HepG2 (cell line): ENCODE data around the gene XAF1. TPM values are rescaled to one million over a fixed set of nuclear protein-coding genes. Genes with fewer than 3 reads are reported as not detected.

Experiments
- ATAC-seq: fragments of 200-7000 bp; cut with Tn5 transposase; 3 replicates; pipeline ENCODE4 v1.9.1; 2020; ENCODE audit warnings: mild to moderate bottlenecking, moderate library complexity
- BruUV-seq: library from RNA; stranded (reverse); fragments of 400-500 nt; replicated peaks from 2 replicates; lab custom pipeline; 2021; lab: Mats Ljungman, UMichigan
- CTCF ChIA-PET: fragments of 300-600 bp; formaldehyde crosslinking; extraction: SDS; loops from one replicate; lab custom pipeline; 2021; ENCODE audit warnings: low total read pairs, inconsistent platforms, low intra/inter-chr PET ratio; lab: Yijun Ruan, JAX
- POLR2A ChIA-PET: fragments of 350-600 bp; sonication (Branson Sonifier 250); formaldehyde crosslinking; loops from one replicate; lab custom pipeline; 2020; ENCODE audit warnings: antibody characterized with exemption, inconsistent platforms; lab: Yijun Ruan, JAX
- DNase-seq: peaks from one replicate; pipeline ENCODE4 v3.0.0-alpha.2; 2015; ENCODE audit warnings: low spot score
- FAIRE-seq: peaks from 3 replicates; lab custom pipeline; 2011; peaks lifted over from hg19 to GRCh38; lab: Jason Lieb, UNC
- H2AFZ ChIP-seq: one replicate; pipeline ENCODE4 v1.6.1; 2011; ENCODE audit warnings: low read length, inconsistent platforms
- H3K27ac ChIP-seq: fragments of 300-600 bp; 3 replicates; pipeline ENCODE4 v1.8.0; 2011; ENCODE audit warnings: mixed run types, mild to moderate bottlenecking, mixed read lengths, low read length, inconsistent platforms; ENCODE audit not compliant: insufficient read depth; ENCODE audit errors: extremely low read length
- H3K27me3 ChIP-seq, 2 experiments: fragments of 200-600 bp in 1 of 2; 2 replicates in 1 of 2; 3 replicates in 1 of 2; pipeline versions ENCODE4 v1.6.0 to v1.8.0; 2011; ENCODE audit warnings: low read length in 2 of 2, mild to moderate bottlenecking in 2 of 2, moderate library complexity in 2 of 2, inconsistent platforms in 1 of 2; ENCODE audit not compliant: insufficient read depth in 2 of 2, control insufficient read depth in 1 of 2
- H3K36me3 ChIP-seq, 2 experiments: fragments of 200-600 bp in 1 of 2; replicated peaks in 1 of 2; 2 replicates in 1 of 2; 3 replicates in 1 of 2; pipeline versions ENCODE4 v1.5.1 to v1.8.0; 2011; ENCODE audit warnings: low read length in 2 of 2, inconsistent platforms in 1 of 2; ENCODE audit not compliant: insufficient read depth in 2 of 2, control insufficient read depth in 1 of 2
- H3K4me1 ChIP-seq: 2 replicates; pipeline ENCODE4 v1.5.1; 2012; ENCODE audit warnings: low read length, inconsistent platforms; ENCODE audit not compliant: insufficient read depth
- H3K4me2 ChIP-seq: 2 replicates; pipeline ENCODE4 v1.6.0; 2011; ENCODE audit warnings: low read depth, low read length, inconsistent platforms
- H3K4me3 ChIP-seq, 3 experiments: fragments of 200-600 bp in 1 of 3; sonication (generic), shearing (Covaris generic) in 1 of 3; replicated peaks in 1 of 3; 2 replicates each; pipeline ENCODE4 v1.5.1; 2011 to 2016; ENCODE audit warnings: low read length in 3 of 3, inconsistent platforms in 2 of 3, low read depth in 2 of 3, mild to moderate bottlenecking in 2 of 3, control low read depth in 1 of 3, mixed read lengths in 1 of 3; ENCODE audit not compliant: insufficient read depth in 1 of 3
- H3K79me2 ChIP-seq: one replicate; pipeline ENCODE4 v1.6.1; 2011; ENCODE audit warnings: low read length, inconsistent platforms; ENCODE audit not compliant: insufficient read depth
- H3K9ac ChIP-seq: 2 replicates; pipeline ENCODE4 v1.6.0; 2011; ENCODE audit warnings: mild to moderate bottlenecking, low read depth, low read length, inconsistent platforms; ENCODE audit not compliant: insufficient read depth
- H3K9me3 ChIP-seq: 2 replicates; pipeline ENCODE4 v1.5.1; 2012; ENCODE audit warnings: mild to moderate bottlenecking, low read length
- H4K20me1 ChIP-seq: 2 replicates; pipeline ENCODE4 v1.6.0; 2011; ENCODE audit warnings: inconsistent platforms, mild to moderate bottlenecking, low read length, moderate library complexity; ENCODE audit not compliant: insufficient read depth
- IRF2 ChIP-seq: IDR thresholded peaks from 2 replicates; pipeline ENCODE4 v1.6.1; 2018; ENCODE audit warnings: missing genetic modification reagents, missing compliant biosample characterization
- MATR3 ChIP-seq: sonication (generic); formaldehyde crosslinking; IDR thresholded peaks from 2 replicates; pipeline ENCODE4 v1.4.0; 2020; ENCODE audit warnings: missing genetic modification reagents
- NKX3-1 ChIP-seq: sonication (generic); formaldehyde crosslinking; IDR thresholded peaks from 2 replicates; pipeline ENCODE4 v1.5.0; 2020; ENCODE audit warnings: missing genetic modification reagents
- NPAS2 ChIP-seq: sonication (generic); formaldehyde crosslinking; IDR thresholded peaks from 2 replicates; pipeline ENCODE4 v1.8.0; 2022; ENCODE audit warnings: mild to moderate bottlenecking, missing genetic modification reagents, borderline replicate concordance
- RXRA ChIP-seq: sonication (generic); formaldehyde crosslinking; IDR thresholded peaks from 2 replicates; pipeline ENCODE4 v1.5.1; 2020; ENCODE audit warnings: missing genetic modification reagents
- SAP130 ChIP-seq: IDR thresholded peaks from 2 replicates; pipeline ENCODE4 v1.6.1; 2016; ENCODE audit warnings: low read depth
- SYNCRIP ChIP-seq: fragments of 200-400 bp; formaldehyde crosslinking; IDR thresholded peaks from 2 replicates; pipeline ENCODE4 v1.6.1; 2018; ENCODE audit warnings: mild to moderate bottlenecking, low read depth, low read length; ENCODE audit not compliant: insufficient read depth
- ZBTB3 ChIP-seq: sonication (generic); formaldehyde crosslinking; IDR thresholded peaks from 2 replicates; pipeline ENCODE4 v1.4.0; 2020; ENCODE audit warnings: low read depth, mild to moderate bottlenecking, moderate library complexity, missing genetic modification reagents, borderline replicate concordance
- ZFP36L2 ChIP-seq: sonication (generic); formaldehyde crosslinking; IDR thresholded peaks from 2 replicates; pipeline ENCODE4 v1.4.0; 2020; ENCODE audit warnings: missing genetic modification reagents
- ZFYVE20 ChIP-seq: sonication (generic); formaldehyde crosslinking; IDR thresholded peaks from 2 replicates; pipeline ENCODE4 v1.8.0; 2023; ENCODE audit warnings: low read depth, mild to moderate bottlenecking, moderate library complexity, missing genetic modification reagents, borderline replicate concordance
- ZNF350 ChIP-seq: sonication (generic); formaldehyde crosslinking; IDR thresholded peaks from 2 replicates; pipeline ENCODE4 v1.4.0; 2020; ENCODE audit warnings: mild to moderate bottlenecking, low read depth, missing genetic modification reagents, borderline replicate concordance
- ZNF383 ChIP-seq: sonication (generic); formaldehyde crosslinking; IDR thresholded peaks from 2 replicates; pipeline ENCODE4 v1.4.0; 2020; ENCODE audit warnings: missing genetic modification reagents, mild to moderate bottlenecking, borderline replicate concordance
- ZNF570 ChIP-seq: sonication (generic); formaldehyde crosslinking; IDR thresholded peaks from 2 replicates; pipeline ENCODE4 v1.4.0; 2020; ENCODE audit warnings: mild to moderate bottlenecking, missing genetic modification reagents, borderline replicate concordance
- ZNF841 ChIP-seq: sonication (generic); formaldehyde crosslinking; IDR thresholded peaks from 2 replicates; pipeline ENCODE4 v1.8.1; 2023; ENCODE audit warnings: missing genetic modification reagents, borderline replicate concordance
- ZSCAN9 ChIP-seq: IDR thresholded peaks from 2 replicates; pipeline ENCODE4 v1.6.1; 2016; ENCODE audit warnings: borderline replicate concordance
- WGBS: methylation state at CpG from one replicate; pipeline ENCODE4 v1.1.6; 2017; ENCODE audit warnings: low lambda C conversion rate; 5-methylcytosine and 5-hydroxymethylcytosine counted together
- in situ Hi-C: cut with HindIII; loops from 2 replicates; pipeline ENCODE4 v1.10.0; 2017; ENCODE audit warnings: low pct_unique_long_range_greater_than_20kb; ENCODE audit not compliant: extremely low pct_ligation_motif_present
- intact Hi-C: fragments of 100-400 bp; cut with micrococcal nuclease; formaldehyde crosslinking; loops from one replicate; pipeline ENCODE4 v1.10.0; 2022; ENCODE audit not compliant: unreplicated experiment
- polyA plus RNA-seq, 8 experiments: library from polyadenylated mRNA; depleted of rRNA in 3 of 8; stranded (reverse) in 7 of 8; unstranded in 1 of 8; fragments of >200 nt; fragmentation: Illumina TruSeq in 4 of 8; extraction: Trizol in 4 of 8; gene quantifications; 2 replicates each; pipeline versions ENCODE4 v1.2.1 to v1.2.3, GENCODE V29; 2011 to 2016; ENCODE audit warnings: low read depth in 4 of 8, missing spikeins in 1 of 8, mixed read lengths in 1 of 8; ENCODE audit not compliant: insufficient read depth in 1 of 8
- total RNA-seq, 5 experiments: library from RNA; depleted of rRNA; stranded (reverse); fragments of >200 nt; fragmentation: Illumina TruSeq; extraction: Trizol; gene quantifications; 2 replicates each; pipeline ENCODE4 v1.2.3, GENCODE V29; 2016; ENCODE audit warnings: low read depth in 1 of 5
- TF ChIP-seq, protein P1 (sequence below): sonication (generic); formaldehyde crosslinking; IDR thresholded peaks from 2 replicates; pipeline ENCODE4 v1.4.0; 2020; ENCODE audit warnings: mild to moderate bottlenecking, missing genetic modification reagents
- TF ChIP-seq, protein P2 (sequence below): IDR thresholded peaks from 2 replicates; pipeline ENCODE4 v1.6.1; 2016; ENCODE audit warnings: low read depth, borderline replicate concordance

XAF1 gene
- total and polyA plus RNA-seq, 2 of the 13 experiments (the other 11 are each of a cell fraction or from before 2014, with no cell fraction given): 1.2 to 2.4 TPM

DNA sequence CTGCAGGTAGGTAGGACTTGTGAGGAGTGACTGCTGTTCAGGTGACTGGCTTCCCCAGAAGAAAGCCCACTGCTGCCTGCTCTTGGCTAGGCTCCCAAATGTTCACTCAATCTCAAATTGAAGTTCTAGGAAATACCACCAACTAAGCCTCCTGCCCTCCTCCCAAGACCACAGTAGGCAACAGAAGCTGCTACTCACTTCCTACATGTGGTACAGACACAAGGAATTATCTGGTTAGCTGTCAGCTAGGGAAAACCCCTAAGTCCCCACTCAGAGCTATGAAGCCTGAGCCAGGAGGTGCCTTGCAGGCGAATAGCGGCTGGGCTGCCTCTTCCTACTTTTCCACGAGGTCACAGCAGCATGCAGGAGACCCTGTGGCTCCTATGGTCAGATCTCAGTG lies 25.0 kb downstream of the XAF1 start:
- H3K79me2 ChIP-seq: no peaks in the 10 kb centered on the region
- ATAC-seq (no peak), FAIRE-seq (no peak), DNase-seq (no peak)
- H3K27ac ChIP-seq: no peak overlapping the region
- no peaks in the 10 kb centered on the region for H3K36me3 ChIP-seq
- BruUV-seq: no TSS peak
- 17% methylated on average over 3 of the region's 3 CpGs for WGBS
- TF ChIP-seq, protein P1, sequence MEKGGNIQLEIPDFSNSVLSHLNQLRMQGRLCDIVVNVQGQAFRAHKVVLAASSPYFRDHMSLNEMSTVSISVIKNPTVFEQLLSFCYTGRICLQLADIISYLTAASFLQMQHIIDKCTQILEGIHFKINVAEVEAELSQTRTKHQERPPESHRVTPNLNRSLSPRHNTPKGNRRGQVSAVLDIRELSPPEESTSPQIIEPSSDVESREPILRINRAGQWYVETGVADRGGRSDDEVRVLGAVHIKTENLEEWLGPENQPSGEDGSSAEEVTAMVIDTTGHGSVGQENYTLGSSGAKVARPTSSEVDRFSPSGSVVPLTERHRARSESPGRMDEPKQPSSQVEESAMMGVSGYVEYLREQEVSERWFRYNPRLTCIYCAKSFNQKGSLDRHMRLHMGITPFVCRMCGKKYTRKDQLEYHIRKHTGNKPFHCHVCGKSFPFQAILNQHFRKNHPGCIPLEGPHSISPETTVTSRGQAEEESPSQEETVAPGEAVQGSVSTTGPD: no peak
- TF ChIP-seq SYNCRIP (no peak), SAP130 (CRISPR knock-in tag) (no peak), ZNF841 (CRISPR knock-in tag) (no peak), ZNF570 (CRISPR knock-in tag) (no peak), NKX3-1 (no peak), RXRA (CRISPR knock-in tag) (no peak), ZNF350 (CRISPR knock-in tag) (no peak), IRF2 (no peak), ZFP36L2 (CRISPR knock-in tag) (no peak), ZFYVE20 (no peak), ZBTB3 (CRISPR knock-in tag) (no peak), NPAS2 (CRISPR knock-in tag) (no peak), ZSCAN9 (CRISPR knock-in tag) (no peak), ZNF383 (CRISPR knock-in tag) (no peak), MATR3 (CRISPR knock-in tag) (no peak)
- TF ChIP-seq, protein P2, sequence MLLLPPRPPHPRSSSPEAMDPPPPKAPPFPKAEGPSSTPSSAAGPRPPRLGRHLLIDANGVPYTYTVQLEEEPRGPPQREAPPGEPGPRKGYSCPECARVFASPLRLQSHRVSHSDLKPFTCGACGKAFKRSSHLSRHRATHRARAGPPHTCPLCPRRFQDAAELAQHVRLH: no peak
- H4K20me1 ChIP-seq: no peaks in the 10 kb centered on the region
- intact Hi-C loops: no loop called here
- no peaks in the 10 kb centered on the region for H3K9me3 ChIP-seq
- no peak overlapping the region for H2AFZ ChIP-seq
- no peak overlapping the region for H3K9ac ChIP-seq
- H3K4me2 ChIP-seq: no peak overlapping the region
- in situ Hi-C loops: no loop called here
- peaks cover 16% of the 10 kb centered on the region for H3K4me1 ChIP-seq
- CTCF ChIA-PET: no interaction called here
- H3K27me3 ChIP-seq: peaks cover 0 to 9% of the 10 kb centered on the region in 2 experiments; a peak in 1 of 5 replicates
- no peak overlapping the region for H3K4me3 ChIP-seq
- POLR2A ChIA-PET: no interaction called here
